VCaP (cell line): ENCODE data around the gene CCDC30.

ENCODE experiments used
- H3K27ac ChIP-seq: fragments of 450-650 bp; 2 replicates; pipeline ENCODE4 v1.5.1; 2017
- CTCF ChIP-seq: fragments of 450-650 bp; conservative IDR thresholded peaks from 2 replicates; pipeline ENCODE4 v1.5.1; 2017; ENCODE audit warnings: mild to moderate bottlenecking, moderate library complexity

CCDC30 gene

GRCh38 chr1:42431514-42431913 is 31.6 kb upstream of the CCDC30 start:
- no peak for TF ChIP-seq CTCF
- H3K27ac ChIP-seq = no peak overlapping the region

- no peak for TF ChIP-seq CTCF
- H3K27ac ChIP-seq = no peak overlapping the region
These were observed 30.4 kb upstream of the CCDC30 start for GRCh38 chr1:42432714-42433113.

GRCh38 chr1:42433369-42433768 is 29.7 kb upstream of the CCDC30 start:
- no peak for TF ChIP-seq CTCF
- H3K27ac ChIP-seq = no peak overlapping the region

- no peak for TF ChIP-seq CTCF
These were observed 28.7 kb upstream of the CCDC30 start for GRCh38 chr1:42434340-42434739.

GRCh38 chr1:42439940-42440339 is 23.1 kb upstream of the CCDC30 start:
- TF ChIP-seq CTCF = no peak
- no peak overlapping the region for H3K27ac ChIP-seq

More at GRCh38 chr1:42434340-42434739, 28.7 kb upstream of the CCDC30 start:
- no peak overlapping the region for H3K27ac ChIP-seq

GRCh38 chr1:42442662-42443061 is 20.4 kb upstream of the CCDC30 start:
- H3K27ac ChIP-seq = no peak overlapping the region
- TF ChIP-seq CTCF = no peak

GRCh38 chr1:42449256-42449655 is 13.8 kb upstream of the CCDC30 start:
- no peak for TF ChIP-seq CTCF
- H3K27ac ChIP-seq = no peak overlapping the region

GRCh38 chr1:42450061-42450460 is 13.0 kb upstream of the CCDC30 start:
- H3K27ac ChIP-seq = no peak overlapping the region
- no peak for TF ChIP-seq CTCF
